ENCODE measurements around the gene MESD.

MESD gene

DNA sequence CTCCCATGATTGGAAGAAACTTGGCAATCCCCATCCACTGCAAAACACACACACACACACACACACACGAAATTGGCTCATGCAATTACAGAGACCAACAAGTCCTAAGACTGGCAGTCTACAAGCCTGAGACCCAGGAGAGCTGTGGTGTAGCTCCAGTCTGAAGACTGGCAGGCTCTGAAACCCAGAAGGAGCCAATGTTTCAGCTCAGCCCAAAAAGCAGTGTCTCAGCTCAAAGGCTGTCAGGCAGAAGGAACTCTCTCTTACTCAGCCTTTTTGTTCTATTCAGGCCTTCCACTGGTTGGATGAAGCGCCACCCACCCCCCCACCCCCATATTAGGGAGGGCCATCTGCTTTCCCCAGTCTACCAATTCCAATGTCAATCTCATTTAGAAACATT lies 32.1 kb downstream of the MESD start:
- peak; percentile 4 for DNase-seq

DNA sequence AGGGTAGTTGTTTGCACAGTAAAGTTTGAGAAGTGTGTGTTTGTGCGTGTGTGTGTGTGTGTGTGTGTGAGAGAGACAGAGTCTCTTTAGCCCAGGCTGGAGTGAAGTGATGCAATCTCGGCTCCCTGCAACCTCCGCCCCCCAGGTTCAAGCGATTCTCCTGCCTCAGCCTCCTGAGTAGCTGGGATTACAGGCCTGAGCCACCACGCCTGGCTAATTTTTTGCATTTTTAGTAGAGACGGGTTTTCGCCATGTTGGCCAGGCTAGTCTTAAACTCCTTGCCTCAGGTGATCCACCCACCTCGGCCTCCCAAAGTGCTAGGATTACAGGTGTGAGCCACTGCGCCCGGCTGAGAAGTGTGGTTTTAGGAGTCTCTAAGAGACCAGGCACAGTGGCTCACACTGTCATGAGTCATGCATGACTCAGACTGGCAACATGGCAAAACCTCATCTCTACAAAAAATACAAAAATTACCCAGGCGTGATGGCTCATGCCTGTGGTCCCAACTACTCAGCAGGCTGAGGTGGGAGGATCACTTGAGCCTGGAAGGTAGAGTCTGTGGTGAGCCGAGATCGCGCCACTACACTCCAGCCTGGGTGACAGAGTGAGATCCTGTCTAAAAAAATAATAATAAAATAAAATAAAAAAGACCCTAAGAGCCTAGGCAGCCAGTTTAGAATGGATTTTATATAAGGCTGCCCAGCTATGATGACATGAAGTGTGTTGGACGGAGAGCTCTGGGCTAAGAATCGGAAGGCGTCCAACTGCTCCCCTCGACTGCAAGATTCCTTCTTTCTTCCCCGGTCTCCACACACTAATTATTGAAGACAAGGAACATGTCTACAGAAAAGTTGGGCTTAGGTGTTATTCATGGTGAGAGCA lies 33.8 kb downstream of the MESD start:
- peak; percentile 21 for DNase-seq

DNA sequence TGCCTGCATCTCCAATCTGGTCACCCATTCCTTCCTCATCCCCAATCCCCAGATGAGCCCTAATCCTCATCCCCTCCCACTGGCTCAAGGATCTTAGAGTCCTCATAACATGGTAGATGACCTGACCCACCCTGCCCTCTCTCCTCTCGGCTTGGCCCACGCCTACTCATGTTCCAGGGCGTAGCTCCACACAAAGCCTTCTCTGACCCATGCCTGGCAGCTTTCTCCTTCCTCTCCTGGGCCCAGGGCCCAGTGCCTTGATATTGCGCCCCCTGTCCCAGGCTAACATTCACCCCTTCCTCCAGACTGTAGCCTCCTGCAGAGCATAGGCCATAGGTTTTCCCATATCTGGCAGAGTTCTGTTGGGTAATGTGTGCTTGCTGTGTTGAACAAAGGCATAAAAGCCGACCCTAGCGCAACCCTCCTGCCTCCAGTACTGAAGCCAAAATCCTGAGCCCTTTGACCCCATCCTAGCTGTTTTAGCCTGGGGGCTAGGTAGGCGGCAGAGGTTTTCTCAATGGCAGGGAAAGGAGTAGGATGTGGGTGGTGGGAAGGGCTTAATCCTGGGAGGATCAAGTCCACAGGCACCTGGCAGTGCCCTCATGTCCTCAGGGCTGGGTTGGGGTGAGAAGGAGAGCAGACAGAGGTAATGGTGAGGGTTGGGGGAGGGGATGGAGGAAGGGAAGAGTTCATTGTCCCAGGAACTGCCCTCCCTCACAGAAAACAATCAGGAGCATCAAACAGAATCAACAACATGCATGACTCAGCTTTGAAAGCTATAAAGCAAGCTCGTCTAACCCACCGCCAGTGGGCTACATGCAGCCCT lies 35.5 kb downstream of the MESD start:
- peak; percentile 85 for DNase-seq

DNA sequence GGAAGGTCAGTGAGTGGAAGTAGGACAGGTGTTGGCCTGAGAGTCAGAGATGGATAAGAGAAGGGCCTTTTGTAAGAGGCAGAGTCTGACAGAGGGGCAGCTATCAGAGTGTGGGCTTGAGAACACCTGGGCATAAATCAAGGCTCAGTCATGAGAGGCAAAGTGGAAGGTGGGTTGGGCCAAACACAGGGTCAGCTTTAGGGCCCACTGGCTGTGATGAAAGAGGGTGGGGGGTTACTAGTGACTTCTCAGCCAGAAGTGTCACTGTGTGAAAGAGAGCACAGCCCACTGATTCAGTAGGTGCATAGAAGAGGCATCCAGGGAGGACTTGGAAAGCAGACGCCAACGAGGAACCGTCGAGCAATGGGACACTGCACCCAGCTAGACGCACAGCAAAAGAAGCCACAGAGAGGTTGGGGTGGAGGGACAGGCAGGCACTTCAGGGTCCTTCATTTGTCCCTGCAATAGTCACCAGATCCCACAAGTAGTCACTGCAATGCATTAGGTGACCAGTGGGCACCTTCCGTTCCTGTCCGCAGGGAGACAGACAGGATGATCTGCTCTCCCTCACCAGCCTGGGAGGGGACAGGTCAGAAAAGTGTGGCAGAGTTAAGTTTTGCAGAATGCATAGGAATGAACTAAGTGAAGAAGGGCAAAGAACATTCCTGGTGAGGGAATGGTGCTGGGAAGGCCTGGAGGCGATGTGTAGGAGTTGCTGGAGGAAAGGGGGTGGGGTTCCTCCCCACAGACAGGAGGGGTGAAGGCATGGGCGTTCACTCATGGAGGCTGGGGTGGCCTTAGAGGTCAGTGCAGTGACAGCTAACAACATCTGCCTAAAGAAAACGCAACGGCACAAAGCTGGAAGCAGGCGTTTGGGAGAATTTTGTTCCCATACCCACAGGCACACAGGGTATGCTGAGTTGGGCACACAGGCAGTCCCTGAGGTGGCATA lies 36.3 kb downstream of the MESD start:
- DNase-seq, result no peak

DNA sequence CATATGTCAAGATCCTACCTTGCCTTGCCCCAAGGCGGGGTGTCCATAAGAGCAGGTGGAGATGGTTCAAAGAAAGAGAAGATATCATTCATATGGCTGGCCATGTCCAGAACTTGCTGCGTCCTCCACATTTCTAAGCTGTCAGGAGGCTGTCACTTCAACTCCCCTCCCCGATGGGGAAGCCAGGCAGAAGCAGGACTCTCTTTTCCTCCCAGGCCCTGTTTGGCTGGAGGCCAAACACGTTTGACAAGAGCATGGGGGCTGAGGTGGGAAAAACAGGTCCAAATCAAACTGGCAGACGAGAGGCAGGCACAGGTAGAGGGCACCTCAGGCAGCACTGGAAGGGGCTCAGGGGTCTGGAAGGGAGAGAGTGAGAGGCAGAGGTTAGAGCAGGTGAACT lies 37.7 kb downstream of the MESD start:
- peak; percentile 8 for DNase-seq

DNA sequence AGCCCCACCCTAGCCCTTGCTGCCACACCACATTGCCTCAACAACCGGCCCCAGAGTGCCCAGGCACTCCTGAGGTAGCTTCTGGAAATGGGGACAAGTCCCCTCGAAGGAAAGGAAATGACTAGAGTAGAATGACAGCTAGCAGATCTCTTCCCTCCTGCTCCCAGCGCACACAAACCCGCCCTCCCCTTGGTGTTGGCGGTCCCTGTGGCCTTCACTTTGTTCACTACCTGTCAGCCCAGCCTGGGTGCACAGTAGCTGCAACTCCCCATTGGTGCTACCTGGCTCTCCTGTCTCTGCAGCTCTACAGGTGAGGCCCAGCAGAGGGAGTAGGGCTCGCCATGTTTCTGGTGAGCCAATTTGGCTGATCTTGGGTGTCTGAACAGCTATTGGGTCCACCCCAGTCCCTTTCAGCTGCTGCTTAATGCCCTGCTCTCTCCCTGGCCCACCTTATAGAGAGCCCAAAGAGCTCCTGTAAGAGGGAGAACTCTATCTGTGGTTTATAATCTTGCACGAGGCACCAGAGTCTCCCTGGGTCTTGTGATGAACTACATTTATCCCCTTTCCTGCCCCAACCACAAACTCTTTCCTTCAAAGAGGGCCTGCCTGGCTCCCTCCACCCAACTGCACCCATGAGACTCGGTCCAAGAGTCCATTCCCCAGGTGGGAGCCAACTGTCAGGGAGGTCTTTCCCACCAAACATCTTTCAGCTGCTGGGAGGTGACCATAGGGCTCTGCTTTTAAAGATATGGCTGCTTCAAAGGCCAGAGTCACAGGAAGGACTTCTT lies 39.1 kb downstream of the MESD start:
- DNase-seq, result no peak

DNA sequence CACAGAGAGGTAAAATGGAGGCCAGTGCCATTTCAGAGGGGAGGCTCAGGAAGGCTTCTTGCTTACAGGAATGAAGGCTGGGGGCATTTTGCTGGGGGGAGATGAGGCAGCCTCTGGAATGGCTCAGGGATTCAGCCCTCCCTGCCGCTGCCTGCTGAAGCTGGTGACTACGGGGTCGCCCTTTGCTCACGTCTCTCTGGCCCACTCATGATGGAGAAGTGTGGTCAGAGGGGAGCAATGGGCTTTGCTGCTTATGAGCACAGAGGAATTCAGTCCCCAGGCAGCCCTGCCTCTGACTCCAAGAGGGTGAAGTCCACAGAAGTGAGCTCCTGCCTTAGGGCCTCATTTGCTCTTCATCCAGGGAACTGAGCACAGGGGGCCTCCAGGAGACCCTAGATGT lies 39.9 kb downstream of the MESD start:
- no peak for DNase-seq

DNA sequence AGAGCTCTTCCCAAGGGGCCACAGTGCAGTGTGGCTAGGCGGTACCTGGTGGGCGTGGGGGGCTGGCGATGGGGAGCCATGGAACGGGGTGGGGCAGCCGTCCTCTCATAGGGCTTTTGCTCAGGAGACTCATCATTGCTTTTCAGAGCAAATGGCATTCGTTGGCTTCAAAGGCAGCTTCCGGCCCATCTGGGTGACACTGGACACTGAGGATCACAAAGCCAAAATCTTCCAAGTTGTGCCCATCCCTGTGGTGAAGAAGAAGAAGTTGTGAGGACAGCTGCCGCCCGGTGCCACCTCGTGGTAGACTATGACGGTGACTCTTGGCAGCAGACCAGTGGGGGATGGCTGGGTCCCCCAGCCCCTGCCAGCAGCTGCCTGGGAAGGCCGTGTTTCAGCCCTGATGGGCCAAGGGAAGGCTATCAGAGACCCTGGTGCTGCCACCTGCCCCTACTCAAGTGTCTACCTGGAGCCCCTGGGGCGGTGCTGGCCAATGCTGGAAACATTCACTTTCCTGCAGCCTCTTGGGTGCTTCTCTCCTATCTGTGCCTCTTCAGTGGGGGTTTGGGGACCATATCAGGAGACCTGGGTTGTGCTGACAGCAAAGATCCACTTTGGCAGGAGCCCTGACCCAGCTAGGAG lies 40.8 kb downstream of the MESD start:
- no peak for DNase-seq

DNA sequence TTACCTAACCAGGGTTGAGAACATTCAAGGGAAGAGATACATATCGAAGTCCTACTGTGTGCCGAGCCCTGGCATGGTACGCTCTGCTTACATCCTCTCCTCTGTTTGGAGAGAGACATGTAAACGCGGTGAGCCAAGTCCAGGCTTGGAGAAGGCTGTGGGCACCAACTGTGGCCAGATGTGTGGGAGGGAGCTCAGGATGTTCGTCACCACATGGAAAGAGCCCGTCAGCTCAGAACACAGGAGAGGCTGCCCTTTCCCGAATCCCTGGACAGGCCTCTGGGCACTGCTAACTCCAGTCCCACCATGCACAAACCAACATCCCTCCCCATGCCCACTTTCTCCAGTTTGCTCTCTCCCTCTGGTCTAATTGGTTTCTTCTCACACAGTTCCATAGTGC lies 43.0 kb downstream of the MESD start:
- no peak for DNase-seq

DNA sequence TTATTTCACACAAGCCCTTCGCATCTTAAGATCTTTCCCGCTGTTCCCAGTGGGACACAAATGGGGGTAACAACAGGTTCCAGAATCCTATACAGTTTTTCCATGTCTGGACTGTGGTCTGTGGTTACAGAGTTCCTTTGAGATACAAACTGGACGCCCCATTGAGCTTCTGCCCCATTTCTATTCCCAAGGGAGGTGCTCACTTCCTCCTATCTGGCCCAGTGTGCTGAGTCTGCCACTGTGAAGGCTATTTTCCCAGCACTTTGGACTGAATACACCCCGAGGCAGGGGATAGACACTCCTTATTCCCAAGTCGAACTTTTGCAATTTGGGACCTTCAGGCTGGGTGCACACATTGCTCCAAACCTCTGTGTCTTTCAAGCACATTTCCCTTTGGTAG lies 44.0 kb downstream of the MESD start:
- no peak for DNase-seq

DNA sequence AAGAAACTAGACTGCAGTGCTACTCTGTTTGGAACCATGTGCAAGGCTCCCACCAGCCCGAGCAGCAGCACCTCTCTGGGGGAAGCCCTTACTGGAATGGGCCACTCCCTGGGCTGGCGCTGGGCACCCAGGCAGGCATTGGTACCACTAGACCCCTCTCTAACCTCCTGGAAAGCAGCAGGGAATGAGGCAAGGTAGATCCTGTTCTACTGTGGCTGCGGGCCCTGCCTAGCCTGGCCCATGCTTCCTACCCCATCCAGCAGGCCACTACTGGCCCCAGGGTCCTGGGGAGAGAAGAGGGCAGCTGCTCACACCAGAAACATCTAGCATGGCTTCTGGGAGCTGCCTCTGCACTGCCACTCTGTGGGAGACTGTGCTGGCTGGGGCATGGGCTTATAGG lies 44.8 kb downstream of the MESD start:
- no peak for DNase-seq

DNA sequence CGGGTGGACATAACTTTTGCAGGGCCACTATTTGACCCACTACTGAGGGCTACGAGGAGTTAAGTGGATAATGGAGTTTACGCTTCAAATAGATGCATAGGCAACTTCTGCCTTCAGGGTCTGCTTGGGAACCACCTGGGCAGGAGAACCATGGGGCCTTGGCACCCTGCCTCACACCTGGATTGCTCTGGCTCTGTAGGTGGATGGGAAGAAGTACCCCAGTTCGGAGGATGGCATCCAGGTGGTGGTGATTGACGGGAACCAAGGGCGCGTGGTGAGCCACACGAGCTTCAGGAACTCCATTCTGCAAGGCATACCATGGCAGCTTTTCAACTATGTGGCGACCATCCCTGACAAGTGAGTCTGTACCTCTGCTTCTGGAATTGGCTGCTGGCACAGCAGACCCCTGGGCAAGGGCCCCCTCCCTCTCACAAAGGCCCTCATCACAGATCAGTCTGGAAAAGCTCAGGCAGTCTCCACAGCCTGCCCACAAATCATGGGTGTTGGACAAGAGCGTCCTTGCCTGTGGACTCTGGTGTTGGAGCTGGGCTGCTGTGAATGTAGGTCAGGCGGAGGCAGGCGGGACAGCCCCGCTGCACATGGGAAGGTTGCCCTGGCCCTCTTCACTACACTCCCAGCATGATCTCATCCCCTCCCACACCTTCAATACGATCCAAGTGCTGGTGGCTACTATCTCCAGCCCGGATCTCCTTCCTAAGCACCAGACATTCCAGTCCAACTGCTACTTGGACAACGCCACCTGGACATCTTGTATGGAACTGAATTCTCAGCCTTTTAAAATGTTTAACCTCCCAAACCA lies 46.7 kb downstream of the MESD start:
- DNase-seq, result no peak

DNA sequence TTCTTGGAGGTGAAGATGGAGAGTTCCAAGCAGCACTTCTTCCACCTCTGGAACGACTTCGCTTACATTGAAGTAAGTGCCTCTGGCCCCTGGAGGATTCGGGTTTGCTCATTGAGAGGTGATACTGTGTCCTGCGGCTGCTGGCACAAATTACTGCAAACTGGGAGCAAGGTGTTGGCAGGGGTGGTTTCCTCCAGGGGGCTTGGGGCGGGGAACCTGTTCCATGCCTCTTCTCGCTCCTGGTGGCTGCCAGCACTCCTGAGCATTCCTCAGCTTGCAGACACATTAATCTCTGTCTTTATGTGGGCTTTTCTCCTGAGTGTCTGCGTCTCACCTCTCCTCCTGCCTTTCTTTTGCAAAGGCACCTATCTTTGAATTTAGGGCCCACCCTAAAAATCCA lies 47.4 kb downstream of the MESD start:
- no peak for DNase-seq

DNA sequence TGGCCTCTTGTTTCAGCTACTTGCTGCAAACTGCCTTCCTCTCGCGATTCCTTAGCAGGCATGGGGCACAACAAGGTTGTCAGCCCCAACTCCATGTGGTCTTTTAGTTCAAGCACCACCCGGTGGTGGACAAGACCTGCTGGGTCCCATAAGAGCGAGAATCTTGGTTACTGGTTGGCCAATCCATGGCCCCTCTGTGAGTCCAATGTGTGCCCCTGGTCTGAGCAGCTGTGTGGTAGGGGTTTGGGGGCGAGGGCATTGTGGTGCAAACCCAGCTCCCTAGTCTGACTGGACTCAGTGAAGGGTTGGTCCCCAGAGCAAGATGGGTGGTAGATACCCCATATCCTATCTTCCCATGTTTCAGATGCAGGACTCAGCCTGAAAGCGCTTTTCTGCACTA lies 48.8 kb downstream of the MESD start:
- DNase-seq, result no peak

DNA sequence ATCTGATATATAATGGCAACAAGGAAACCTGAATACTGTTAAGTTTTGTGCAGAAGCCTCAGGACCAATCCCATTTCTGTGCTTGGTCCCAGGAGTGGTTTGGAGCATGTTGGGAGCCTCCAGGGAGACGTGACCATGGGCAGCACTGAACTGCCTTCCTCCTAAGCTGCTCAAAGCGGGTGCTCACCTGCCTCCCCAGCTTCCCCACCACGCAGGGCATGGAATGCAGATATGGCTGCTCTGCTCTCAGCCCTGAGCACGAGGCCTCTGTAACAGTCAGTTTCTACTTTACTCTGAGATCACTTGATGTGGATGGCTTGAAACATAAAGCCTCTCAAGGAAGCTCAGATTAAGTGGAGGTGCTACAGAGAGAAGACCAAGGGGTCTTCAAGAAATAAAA lies 49.3 kb downstream of the MESD start:
- no peak for DNase-seq

DNA sequence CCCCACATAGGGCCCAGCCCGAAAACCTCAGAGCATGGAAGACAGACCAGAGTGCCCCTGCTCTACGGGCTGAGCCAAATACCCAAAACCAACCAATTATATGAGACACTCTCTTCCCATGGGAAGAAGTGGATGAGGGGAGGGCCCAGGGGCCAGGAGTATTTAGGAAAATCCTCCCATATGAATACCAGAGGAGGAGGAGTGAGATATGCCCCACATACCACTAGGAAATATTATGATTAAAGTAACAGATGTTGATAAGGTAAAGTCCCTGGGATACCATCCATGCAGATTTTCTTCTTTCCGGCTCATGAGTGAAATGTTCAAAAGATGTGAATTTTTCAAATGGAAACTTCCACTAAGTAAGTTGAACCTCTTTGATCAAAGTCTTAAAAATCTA lies 50.4 kb downstream of the MESD start:
- no peak for DNase-seq

DNA sequence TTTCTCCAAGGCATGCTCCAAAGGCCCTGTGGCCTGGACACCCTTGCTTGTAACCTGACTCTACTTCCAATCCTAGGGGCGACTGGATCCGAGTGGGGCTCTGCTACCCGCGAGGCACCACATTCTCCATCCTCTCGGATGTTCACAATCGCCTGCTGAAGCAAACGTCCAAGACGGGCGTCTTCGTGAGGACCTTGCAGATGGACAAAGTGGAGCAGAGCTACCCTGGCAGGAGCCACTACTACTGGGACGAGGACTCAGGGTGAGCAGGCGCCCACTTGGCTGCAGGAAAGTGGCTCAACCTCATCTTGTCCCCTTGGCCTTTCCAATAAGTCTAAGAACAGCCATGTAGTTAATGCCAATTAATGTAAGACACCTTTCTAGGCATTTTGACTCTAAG lies 51.9 kb downstream of the MESD start:
- no peak for DNase-seq

DNA sequence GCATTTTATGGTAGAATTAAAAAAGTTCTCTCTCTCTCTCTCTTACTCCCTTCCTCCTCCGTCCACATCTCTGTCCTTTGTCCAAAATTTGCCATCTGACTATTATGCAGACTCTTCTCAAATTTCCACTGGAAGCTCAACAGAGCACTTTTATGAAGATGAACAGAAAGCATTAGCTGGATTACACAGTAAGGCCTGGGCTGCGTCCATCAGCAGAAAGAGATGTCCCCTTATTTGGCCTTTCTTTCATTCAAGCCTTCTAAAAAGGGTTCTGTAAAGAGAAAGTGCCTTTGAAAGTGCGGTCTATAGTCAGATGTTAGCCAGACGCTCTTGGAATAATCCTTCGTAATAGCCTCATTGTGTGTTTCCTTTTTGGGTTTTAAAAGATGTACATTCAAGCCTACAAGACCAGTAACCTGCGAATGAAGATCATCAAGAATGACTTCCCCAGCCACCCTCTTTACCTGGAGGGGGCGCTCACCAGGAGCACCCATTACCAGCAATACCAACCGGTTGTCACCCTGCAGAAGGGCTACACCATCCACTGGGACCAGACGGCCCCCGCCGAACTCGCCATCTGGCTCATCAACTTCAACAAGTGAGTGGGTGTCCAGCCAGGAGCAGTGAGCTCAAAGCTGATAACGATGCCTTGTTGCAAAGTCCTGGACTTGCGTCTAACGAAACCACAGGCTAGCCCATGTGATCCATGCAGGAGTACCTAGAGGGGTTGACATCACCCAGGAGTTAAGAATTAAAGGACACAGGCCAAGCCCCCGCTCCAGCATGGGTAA lies 53.1 kb downstream of the MESD start:
- no peak for DNase-seq

DNA sequence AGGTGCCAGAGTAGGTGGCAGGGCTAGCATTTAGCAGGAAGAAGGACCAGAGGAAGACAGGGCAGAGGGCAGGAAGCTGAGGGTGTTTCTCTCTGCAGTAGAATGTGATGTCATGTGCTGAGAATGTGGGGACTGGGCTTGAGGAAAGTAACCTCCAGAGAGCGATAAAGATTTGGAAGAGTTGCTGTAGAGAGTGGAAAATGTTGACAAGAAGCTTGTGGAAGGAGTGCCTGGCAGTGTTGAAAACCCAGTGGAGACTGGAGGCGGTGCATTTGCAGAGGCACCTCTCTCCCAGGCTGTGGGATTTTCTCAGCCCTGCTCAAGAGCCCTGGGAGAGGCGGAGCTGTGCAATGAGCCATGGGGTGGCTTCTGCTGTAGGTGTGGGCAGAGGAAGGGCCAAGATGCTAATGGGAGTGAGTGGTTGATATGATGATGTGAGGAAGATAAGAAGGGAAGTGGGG lies 54.8 kb downstream of the MESD start:
- no peak for DNase-seq

DNA sequence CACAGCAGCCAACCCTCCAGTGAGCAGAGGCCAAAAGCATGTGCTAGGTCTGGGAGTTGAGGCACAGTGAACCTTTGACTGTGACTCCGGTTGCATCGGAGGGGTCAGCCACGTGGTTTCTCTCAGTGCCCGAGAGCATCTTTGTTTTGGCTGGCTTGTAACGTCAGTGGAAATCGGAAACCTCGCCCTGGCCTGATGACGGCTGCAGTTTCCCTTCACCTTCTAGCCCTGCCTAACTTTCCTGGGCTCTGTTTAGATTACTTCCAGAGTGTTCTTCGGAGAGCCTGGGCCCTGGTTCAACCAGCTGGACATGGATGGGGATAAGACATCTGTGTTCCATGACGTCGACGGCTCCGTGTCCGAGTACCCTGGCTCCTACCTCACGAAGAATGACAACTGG lies 56.6 kb downstream of the MESD start:
- no peak for DNase-seq

All from NCI-H69 (cell line).